DOHH2 (cell line): ENCODE results near the gene PI4K2A.

Experiments
- H3F3A ChIP-seq: fragments of 200-600 bp; sonication (generic), shearing (Covaris generic); 2 replicates; pipeline ENCODE4 v1.6.0; 2016; ENCODE audit warnings: antibody characterized with exemption, mild to moderate bottlenecking; ENCODE audit not compliant: control insufficient read depth, insufficient read depth
- H3K27ac ChIP-seq: fragments of 200-600 bp; sonication (generic); 2 replicates; pipeline ENCODE4 v1.5.1; 2014; ENCODE audit warnings: low read depth, mild to moderate bottlenecking, low read length, moderate library complexity
- H3K27me3 ChIP-seq: fragments of 200-600 bp; sonication (generic); 2 replicates; pipeline ENCODE4 v1.6.1; 2014; ENCODE audit warnings: mild to moderate bottlenecking, low read length, mixed read lengths; ENCODE audit not compliant: control insufficient read depth
- H3K36me3 ChIP-seq: fragments of 200-600 bp; sonication (generic); 2 replicates; pipeline ENCODE4 v1.6.1; 2014; ENCODE audit warnings: mild to moderate bottlenecking, low read length, moderate library complexity, mixed read lengths; ENCODE audit not compliant: control insufficient read depth
- H3K4me1 ChIP-seq: fragments of 200-600 bp; sonication (generic); 2 replicates; pipeline ENCODE4 v1.6.1; 2014; ENCODE audit warnings: mild to moderate bottlenecking, low read length, mixed read lengths; ENCODE audit not compliant: control insufficient read depth
- H3K4me2 ChIP-seq: fragments of 200-600 bp; sonication (generic); 2 replicates; pipeline ENCODE4 v1.6.0; 2014; ENCODE audit warnings: mild to moderate bottlenecking, low read length, moderate library complexity
- H3K4me3 ChIP-seq: fragments of 200-600 bp; sonication (generic); 2 replicates; pipeline ENCODE4 v1.5.1; 2014; ENCODE audit warnings: mild to moderate bottlenecking, low read length, mixed read lengths
- H3K79me2 ChIP-seq: fragments of 200-600 bp; sonication (generic); 2 replicates; pipeline ENCODE4 v1.6.1; 2014; ENCODE audit warnings: mild to moderate bottlenecking, low read length, mixed read lengths; ENCODE audit not compliant: control insufficient read depth
- H3K9me2 ChIP-seq: fragments of 200-600 bp; sonication (generic); replicated peaks from 2 replicates; pipeline ENCODE4 v1.6.1; 2014; ENCODE audit warnings: mild to moderate bottlenecking, low read length, mixed read lengths; ENCODE audit not compliant: control insufficient read depth
- H3K9me3 ChIP-seq: fragments of 200-600 bp; sonication (generic); 2 replicates; pipeline ENCODE4 v1.6.1; 2014; ENCODE audit warnings: antibody characterized with exemption, low read length, mixed read lengths; ENCODE audit not compliant: control insufficient read depth, insufficient read depth
- H4K20me1 ChIP-seq: fragments of 200-600 bp; sonication (generic); 2 replicates; pipeline ENCODE4 v1.6.0; 2014; ENCODE audit warnings: low read depth, mild to moderate bottlenecking, antibody characterized with exemption, low read length, moderate library complexity; ENCODE audit not compliant: control insufficient read depth, insufficient read depth
- CTCF ChIP-seq: fragments of 200-600 bp; sonication (generic); IDR thresholded peaks from one replicate; pipeline ENCODE4 v1.5.1; 2014; ENCODE audit warnings: antibody characterized with exemption, mild to moderate bottlenecking, low read depth, low read length; ENCODE audit not compliant: poor library complexity, severe bottlenecking
- EZH2phosphoT487 ChIP-seq: fragments of 200-600 bp; sonication (generic); IDR thresholded peaks from 2 replicates; pipeline ENCODE4 v1.6.1; 2017; ENCODE audit warnings: borderline replicate concordance, mild to moderate bottlenecking, antibody characterized with exemption, low read length, moderate library complexity, mixed read lengths

PI4K2A gene

DNA sequence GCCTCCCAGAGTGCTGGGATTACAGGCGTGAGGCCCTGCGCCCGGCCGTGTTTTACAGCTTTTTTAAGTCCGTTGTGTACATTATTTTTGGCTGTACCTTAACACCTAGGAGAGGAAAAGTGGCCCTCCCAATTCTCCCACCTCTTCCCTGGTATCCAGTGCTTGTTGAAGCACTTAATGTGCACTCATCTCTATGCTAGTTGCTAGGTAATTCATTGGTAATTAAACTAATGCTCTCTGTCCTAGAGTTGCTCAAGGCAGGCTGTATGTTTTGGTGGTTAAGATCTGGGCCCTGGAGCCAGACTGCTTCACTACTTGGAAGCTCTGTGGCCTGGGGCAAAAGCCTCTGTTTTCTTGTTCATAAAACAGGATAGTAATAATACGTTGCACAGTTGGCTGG, 27.0 kb downstream of the PI4K2A start:
- no peaks in the 10 kb centered on the region for H4K20me1 ChIP-seq
- H3K27ac ChIP-seq = no peak overlapping the region
- no peaks in the 10 kb centered on the region for H3K9me2 ChIP-seq
- H3K79me2 ChIP-seq = no peaks in the 10 kb centered on the region
- H3F3A ChIP-seq = no peaks in the 10 kb centered on the region
- peaks cover 27% of the 10 kb centered on the region for H3K36me3 ChIP-seq
- no peaks in the 10 kb centered on the region for H3K4me1 ChIP-seq
- no peak overlapping the region for H3K4me2 ChIP-seq
- H3K9me3 ChIP-seq = no peaks in the 10 kb centered on the region
- H3K27me3 ChIP-seq = no peaks in the 10 kb centered on the region
- H3K4me3 ChIP-seq = no peak overlapping the region
- no peak for TF ChIP-seq CTCF
- no peak for TF ChIP-seq EZH2phosphoT487

GRCh38 chr10:97669571-97669970, 29.1 kb downstream of the PI4K2A start:
- Histone ChIP-seq H3F3A (no peaks in the 10 kb centered on the region), H3K4me3 (no peak overlapping the region), H3K27me3 (no peaks in the 10 kb centered on the region), H3K9me3 (no peaks in the 10 kb centered on the region), H3K79me2 (no peaks in the 10 kb centered on the region), H3K4me1 (no peaks in the 10 kb centered on the region), H4K20me1 (no peaks in the 10 kb centered on the region), H3K9me2 (no peaks in the 10 kb centered on the region), H3K36me3 (peaks cover 26% of the 10 kb centered on the region), H3K4me2 (no peak overlapping the region), H3K27ac (no peak overlapping the region)
- TF ChIP-seq EZH2phosphoT487 (no peak), CTCF (no peak)

DNA sequence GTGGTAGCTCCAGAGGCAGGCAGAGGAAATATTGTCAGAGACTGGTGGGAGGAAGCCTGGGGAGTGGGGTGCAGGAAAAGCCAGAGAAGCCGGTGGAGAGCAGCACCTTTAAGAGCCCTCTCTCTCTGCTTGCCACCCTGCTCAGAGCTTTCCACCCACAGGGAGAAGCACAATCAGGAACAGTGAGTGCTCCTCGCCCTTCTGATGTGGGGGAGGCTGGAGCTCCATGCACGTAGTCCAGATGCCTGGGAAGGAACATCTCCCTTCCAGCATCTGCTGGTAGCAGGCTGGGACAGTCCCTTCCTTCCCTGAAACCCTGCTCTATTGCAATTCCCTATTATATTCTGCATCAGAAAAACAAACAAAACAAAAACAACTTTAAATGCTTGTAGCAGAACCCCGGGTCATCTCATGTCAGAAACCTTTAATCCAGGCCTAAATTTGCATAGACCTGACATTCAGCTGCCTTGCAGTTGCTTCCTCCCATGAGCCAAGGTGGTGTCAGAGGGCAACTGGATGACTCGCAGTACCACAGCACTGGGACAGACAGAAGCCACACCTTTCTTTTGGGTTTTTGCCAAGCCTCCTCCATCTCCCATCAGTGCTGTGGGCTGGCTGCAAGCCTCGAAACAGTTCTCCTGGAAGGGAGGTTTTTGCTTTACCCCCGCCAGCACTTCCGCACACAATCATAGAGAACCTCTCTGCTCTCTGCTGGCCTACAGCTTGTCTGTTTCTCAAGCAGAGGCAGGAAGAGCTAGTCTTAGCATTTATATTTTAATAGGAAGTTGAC, 33.5 kb downstream of the PI4K2A start:
- H3K36me3 ChIP-seq = peaks cover 23% of the 10 kb centered on the region
- no peak overlapping the region for H3K4me2 ChIP-seq
- TF ChIP-seq CTCF (no peak), EZH2phosphoT487 (no peak)
- no peak overlapping the region for H3K27ac ChIP-seq
- no peaks in the 10 kb centered on the region for H4K20me1 ChIP-seq
- H3K4me1 ChIP-seq = peaks cover 8% of the 10 kb centered on the region
- H3K9me3 ChIP-seq = no peaks in the 10 kb centered on the region
- no peaks in the 10 kb centered on the region for H3K9me2 ChIP-seq
- no peaks in the 10 kb centered on the region for H3K79me2 ChIP-seq
- no peaks in the 10 kb centered on the region for H3K27me3 ChIP-seq
- no peaks in the 10 kb centered on the region; the same call in 1 of the 2 replicates for H3F3A ChIP-seq
- no peak overlapping the region for H3K4me3 ChIP-seq
